ES-I3 (cell line): ENCODE results near the gene PPP3CA.

Experiments used
- H3K36me3 ChIP-seq: 2 replicates; pipeline ENCODE4 v1.6.1; 2013; ENCODE audit warnings: mild to moderate bottlenecking, low read length, control low read depth, moderate library complexity; ENCODE audit not compliant: insufficient read depth
- H3K4me1 ChIP-seq: 2 replicates; pipeline ENCODE4 v1.6.1; 2013; ENCODE audit warnings: mild to moderate bottlenecking, control low read depth, low read length; ENCODE audit not compliant: insufficient read depth
- H3K9ac ChIP-seq: 2 replicates; pipeline ENCODE4 v1.6.1; 2013; ENCODE audit warnings: low read depth, mild to moderate bottlenecking, low read length, moderate library complexity
- H3K9me3 ChIP-seq: 2 replicates; pipeline ENCODE4 v1.6.1; 2013; ENCODE audit warnings: mild to moderate bottlenecking, low read length, moderate library complexity; ENCODE audit not compliant: control insufficient read depth, insufficient read depth

Gene PPP3CA

GRCh38 chr4:101163936-101164335 lies 183.4 kb downstream of the PPP3CA start:
- no peaks in the 10 kb centered on the region for H3K36me3 ChIP-seq
- no peaks in the 10 kb centered on the region for H3K4me1 ChIP-seq
- no peak overlapping the region for H3K9ac ChIP-seq
- no peaks in the 10 kb centered on the region for H3K9me3 ChIP-seq

DNA sequence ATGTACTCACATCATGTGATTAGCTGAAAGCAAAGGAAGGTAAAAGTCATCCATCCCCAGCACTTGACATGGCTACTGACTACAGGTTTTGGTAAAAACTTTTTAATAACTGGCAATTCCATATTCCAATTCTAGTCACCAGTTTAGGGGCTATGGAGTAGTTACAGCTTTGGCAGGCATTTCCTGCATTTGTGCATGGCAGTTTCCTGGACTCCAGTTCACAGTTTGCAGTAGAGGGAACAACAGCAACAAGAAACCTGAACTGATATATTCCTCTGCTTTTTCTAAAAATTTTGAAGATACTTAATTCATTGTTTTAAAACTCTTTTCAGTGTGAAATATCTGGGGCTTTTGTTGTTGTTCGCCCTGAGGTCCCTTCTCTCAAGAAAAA lies 184.3 kb downstream of the PPP3CA start:
- H3K36me3 ChIP-seq = no peaks in the 10 kb centered on the region
- H3K4me1 ChIP-seq = peaks cover 5% of the 10 kb centered on the region
- H3K9me3 ChIP-seq = no peaks in the 10 kb centered on the region
- H3K9ac ChIP-seq = no peak overlapping the region

GRCh38 chr4:101160792-101161592 lies 186.3 kb downstream of the PPP3CA start:
- Histone ChIP-seq H3K9ac (no peak overlapping the region), H3K36me3 (no peaks in the 10 kb centered on the region), H3K4me1 (peaks cover 18% of the 10 kb centered on the region), H3K9me3 (no peaks in the 10 kb centered on the region)

DNA sequence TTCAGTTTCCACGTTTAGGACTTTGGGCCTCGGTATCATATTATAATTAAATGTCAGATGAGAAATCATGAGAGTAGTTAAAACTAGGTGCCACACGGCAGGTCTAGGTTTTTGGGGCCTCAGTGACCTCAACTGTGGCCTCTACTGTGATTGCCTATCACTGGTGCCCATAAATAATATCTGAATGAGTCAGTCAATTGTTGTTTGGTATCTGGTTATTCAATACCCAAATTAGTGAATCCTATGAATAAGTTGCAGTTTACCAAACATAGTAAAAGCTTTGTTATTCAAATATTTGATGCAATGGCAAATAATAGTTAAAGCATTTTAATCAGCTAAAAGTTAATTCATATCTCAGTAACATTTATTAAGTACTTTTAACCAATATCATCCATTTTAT lies 188.8 kb downstream of the PPP3CA start:
- no peak overlapping the region for H3K9ac ChIP-seq
- H3K4me1 ChIP-seq = peaks cover 25% of the 10 kb centered on the region
- H3K36me3 ChIP-seq = no peaks in the 10 kb centered on the region
- no peaks in the 10 kb centered on the region for H3K9me3 ChIP-seq

GRCh38 chr4:101158134-101158482 lies 189.2 kb downstream of the PPP3CA start:
- Histone ChIP-seq H3K4me1 (peaks cover 25% of the 10 kb centered on the region), H3K9ac (no peak overlapping the region), H3K36me3 (no peaks in the 10 kb centered on the region), H3K9me3 (no peaks in the 10 kb centered on the region)

GRCh38 chr4:101157415-101158133 lies 189.8 kb downstream of the PPP3CA start:
- H3K4me1 ChIP-seq = peaks cover 25% of the 10 kb centered on the region

DNA sequence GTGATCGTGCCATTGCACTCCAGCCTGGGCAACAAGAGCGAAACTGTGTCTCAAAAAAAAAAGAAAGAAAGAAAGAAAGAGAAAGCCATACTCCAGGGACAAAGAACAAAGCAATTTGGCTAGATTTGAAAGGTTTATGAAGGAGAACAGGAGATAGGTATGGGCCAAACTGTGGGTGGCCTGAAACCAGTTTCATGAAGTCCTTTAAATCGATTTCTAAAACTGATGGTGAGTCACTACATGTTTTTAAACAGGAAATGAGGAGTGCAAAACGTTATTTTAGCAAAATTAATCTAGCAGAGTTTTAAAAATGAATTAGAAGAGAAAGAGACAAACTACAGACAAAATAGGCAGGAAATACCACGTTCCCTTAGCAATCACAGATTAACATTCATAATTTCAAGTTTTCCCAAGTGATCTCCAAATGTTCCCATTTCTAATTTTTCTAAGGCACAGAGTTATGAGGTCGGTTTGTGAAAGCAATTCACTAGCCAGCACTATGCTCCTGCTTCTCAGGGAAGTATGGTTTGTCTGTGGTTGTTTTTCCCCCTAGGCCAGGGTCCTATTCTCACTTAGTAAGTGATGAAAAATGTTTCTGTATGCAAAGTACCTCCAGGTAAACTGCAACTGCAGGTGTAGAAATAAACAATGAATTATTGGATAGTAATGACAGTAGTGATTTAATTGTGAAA lies 190.6 kb downstream of the PPP3CA start:
- H3K9me3 ChIP-seq = no peaks in the 10 kb centered on the region
- no peak overlapping the region for H3K9ac ChIP-seq
- H3K4me1 ChIP-seq = peaks cover 25% of the 10 kb centered on the region
- H3K36me3 ChIP-seq = no peaks in the 10 kb centered on the region

More at GRCh38 chr4:101157415-101158133, 189.8 kb downstream of the PPP3CA start:
- Histone ChIP-seq H3K36me3 (no peaks in the 10 kb centered on the region), H3K9ac (no peak overlapping the region), H3K9me3 (no peaks in the 10 kb centered on the region)

- Histone ChIP-seq H3K36me3 (no peaks in the 10 kb centered on the region), H3K4me1 (peaks cover 25% of the 10 kb centered on the region), H3K9ac (no peak overlapping the region), H3K9me3 (no peaks in the 10 kb centered on the region)
Measured at GRCh38 chr4:101155945-101156344, 191.4 kb downstream of the PPP3CA start.

GRCh38 chr4:101155368-101155767 lies 192.0 kb downstream of the PPP3CA start:
- H3K4me1 ChIP-seq = peaks cover 25% of the 10 kb centered on the region
- no peaks in the 10 kb centered on the region for H3K9me3 ChIP-seq
- H3K9ac ChIP-seq = no peak overlapping the region
- no peaks in the 10 kb centered on the region for H3K36me3 ChIP-seq

GRCh38 chr4:101153653-101154052 lies 193.7 kb downstream of the PPP3CA start:
- H3K36me3 ChIP-seq = no peaks in the 10 kb centered on the region
- H3K9ac ChIP-seq = no peak overlapping the region
- peaks cover 25% of the 10 kb centered on the region for H3K4me1 ChIP-seq
- H3K9me3 ChIP-seq = no peaks in the 10 kb centered on the region

GRCh38 chr4:101152521-101152920 lies 194.8 kb downstream of the PPP3CA start:
- peaks cover 17% of the 10 kb centered on the region for H3K4me1 ChIP-seq
- no peaks in the 10 kb centered on the region for H3K9me3 ChIP-seq
- H3K36me3 ChIP-seq = no peaks in the 10 kb centered on the region
- H3K9ac ChIP-seq = no peak overlapping the region

GRCh38 chr4:101148551-101148950 lies 198.8 kb downstream of the PPP3CA start:
- Histone ChIP-seq H3K4me1 (no peaks in the 10 kb centered on the region), H3K9ac (no peak overlapping the region), H3K36me3 (no peaks in the 10 kb centered on the region)

GRCh38 chr4:101147283-101147682 lies 200.0 kb downstream of the PPP3CA start:
- Histone ChIP-seq H3K4me1 (no peaks in the 10 kb centered on the region), H3K9ac (no peak overlapping the region)

More at GRCh38 chr4:101148551-101148950, 198.8 kb downstream of the PPP3CA start:
- no peaks in the 10 kb centered on the region for H3K9me3 ChIP-seq

GRCh38 chr4:101145021-101145420 lies 202.3 kb downstream of the PPP3CA start:
- no peaks in the 10 kb centered on the region for H3K36me3 ChIP-seq
- no peak overlapping the region for H3K9ac ChIP-seq
- H3K9me3 ChIP-seq = no peaks in the 10 kb centered on the region
- 0 out of 2 replicates have a peak, but pooled peaks cover 2% of the 10 kb centered on the region for H3K4me1 ChIP-seq

More at GRCh38 chr4:101147283-101147682, 200.0 kb downstream of the PPP3CA start:
- Histone ChIP-seq H3K36me3 (no peaks in the 10 kb centered on the region), H3K9me3 (no peaks in the 10 kb centered on the region)
